Measurements from ENCODE around the gene ABCC8.

DNA sequence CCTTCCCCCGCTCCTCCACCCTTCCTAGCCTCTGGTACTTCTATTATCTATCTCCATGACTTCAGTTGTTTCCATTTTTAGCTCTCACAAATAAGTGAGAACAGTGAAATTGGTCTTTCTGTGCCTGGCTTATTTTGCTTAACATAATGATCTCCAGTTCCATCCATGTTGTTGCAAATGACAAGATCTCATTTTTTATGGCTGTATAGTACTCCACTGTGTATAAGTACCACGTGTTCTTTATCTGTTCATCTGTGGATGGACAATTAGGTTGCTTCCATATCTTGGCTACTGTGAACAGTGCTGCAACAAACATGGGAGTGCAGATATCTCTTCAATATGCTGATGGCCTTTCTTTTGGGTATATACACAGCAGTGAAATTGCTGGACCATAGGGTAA is 6.9 kb upstream of the ABCC8 start:
- TF ChIP-seq, protein P1, sequence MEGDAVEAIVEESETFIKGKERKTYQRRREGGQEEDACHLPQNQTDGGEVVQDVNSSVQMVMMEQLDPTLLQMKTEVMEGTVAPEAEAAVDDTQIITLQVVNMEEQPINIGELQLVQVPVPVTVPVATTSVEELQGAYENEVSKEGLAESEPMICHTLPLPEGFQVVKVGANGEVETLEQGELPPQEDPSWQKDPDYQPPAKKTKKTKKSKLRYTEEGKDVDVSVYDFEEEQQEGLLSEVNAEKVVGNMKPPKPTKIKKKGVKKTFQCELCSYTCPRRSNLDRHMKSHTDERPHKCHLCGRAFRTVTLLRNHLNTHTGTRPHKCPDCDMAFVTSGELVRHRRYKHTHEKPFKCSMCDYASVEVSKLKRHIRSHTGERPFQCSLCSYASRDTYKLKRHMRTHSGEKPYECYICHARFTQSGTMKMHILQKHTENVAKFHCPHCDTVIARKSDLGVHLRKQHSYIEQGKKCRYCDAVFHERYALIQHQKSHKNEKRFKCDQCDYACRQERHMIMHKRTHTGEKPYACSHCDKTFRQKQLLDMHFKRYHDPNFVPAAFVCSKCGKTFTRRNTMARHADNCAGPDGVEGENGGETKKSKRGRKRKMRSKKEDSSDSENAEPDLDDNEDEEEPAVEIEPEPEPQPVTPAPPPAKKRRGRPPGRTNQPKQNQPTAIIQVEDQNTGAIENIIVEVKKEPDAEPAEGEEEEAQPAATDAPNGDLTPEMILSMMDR (IDR thresholded peaks at IDR 0.05): no peak
- no peak for TF ChIP-seq POLR2A (IDR thresholded peaks at IDR 0.05)
- TF ChIP-seq POLR2AphosphoS5 (IDR thresholded peaks at IDR 0.05): no peak
- no peak for TF ChIP-seq EP300 (IDR thresholded peaks at IDR 0.05)
